Stimulated activated CD8-positive, alpha-beta memory T cell treated with anti-CD3 and anti-CD28 coated beads, Interleukin-4, amount 100 ng/mL, for 1 hour (primary cell): ENCODE results near the gene FAM120A.
"Not testable (repeated sequence)": the region's sequence is repeated elsewhere in the genome, so short reads cannot be mapped to it uniquely, and the experiment has no call there.

Experiments used
- DNase-seq, 2 donors: peaks; one replicate each; pipeline ENCODE4 v3.0.0-alpha.2; 2020; ENCODE audit warnings: low read depth in 2 of 2, low spot score in 1 of 2

The FAM120A gene

GRCh38 chr9:93508207-93508606, 56.7 kb downstream of the FAM120A start:
- no peak for DNase-seq

GRCh38 chr9:93509084-93509483, 57.6 kb downstream of the FAM120A start:
- no peak for DNase-seq

GRCh38 chr9:93510041-93510440, 58.6 kb downstream of the FAM120A start:
- no peak for DNase-seq

- not testable (repeated sequence) for DNase-seq
Measured at GRCh38 chr9:93511228-93511627, 59.7 kb downstream of the FAM120A start.

GRCh38 chr9:93512170-93512812, 60.8 kb downstream of the FAM120A start:
- not testable (repeated sequence) for DNase-seq

- no peak for DNase-seq
Measured at GRCh38 chr9:93513606-93514005, 62.1 kb downstream of the FAM120A start.

GRCh38 chr9:93517331-93517730, 65.8 kb downstream of the FAM120A start:
- no peak for DNase-seq

GRCh38 chr9:93520523-93520922, 69.0 kb downstream of the FAM120A start:
- DNase-seq = no peak

GRCh38 chr9:93522736-93523135, 71.3 kb downstream of the FAM120A start:
- no peak for DNase-seq

- no peak for DNase-seq
Measured at GRCh38 chr9:93523518-93524144, 72.1 kb downstream of the FAM120A start.

- no peak for DNase-seq
Measured at GRCh38 chr9:93525476-93525875, 74.0 kb downstream of the FAM120A start.

- no peak for DNase-seq
Measured at GRCh38 chr9:93531374-93531773, 79.9 kb downstream of the FAM120A start.

GRCh38 chr9:93532141-93532540, 80.7 kb downstream of the FAM120A start:
- DNase-seq = no peak

GRCh38 chr9:93533863-93534262, 82.4 kb downstream of the FAM120A start:
- DNase-seq = no peak

GRCh38 chr9:93536167-93536566, 84.7 kb downstream of the FAM120A start:
- DNase-seq = no peak

- DNase-seq = no peak
Measured at GRCh38 chr9:93536874-93537273, 85.4 kb downstream of the FAM120A start.

GRCh38 chr9:93540305-93540704, 88.8 kb downstream of the FAM120A start:
- DNase-seq = no peak

- DNase-seq = no peak
Measured at GRCh38 chr9:93541005-93541404, 89.5 kb downstream of the FAM120A start.

- DNase-seq = no peak
Measured at GRCh38 chr9:93541581-93542349, 90.3 kb downstream of the FAM120A start.

GRCh38 chr9:93543117-93543516, 91.6 kb downstream of the FAM120A start:
- DNase-seq = no peak

GRCh38 chr9:93546356-93546755, 94.9 kb downstream of the FAM120A start:
- DNase-seq = no peak

GRCh38 chr9:93549611-93550010, 98.1 kb downstream of the FAM120A start:
- DNase-seq = no peak
